IMR-90 (cell line): Measurements from ENCODE around the gene CACNA1D. TPM values are rescaled to one million over a fixed set of nuclear protein-coding genes. Genes with fewer than 3 reads are reported as not detected.

Experiments used
- ATAC-seq: fragments of 200-7000 bp; cut with Tn5 transposase; 2 replicates; pipeline ENCODE4 v1.9.1; 2020; ENCODE audit warnings: low read depth, mild to moderate bottlenecking, moderate library complexity
- BruUV-seq: library from RNA; stranded (reverse); fragments of 400-500 nt; replicated peaks from 2 replicates; lab custom pipeline; 2021; lab: Mats Ljungman, UMichigan
- CTCF ChIA-PET: fragments of 300-600 bp; formaldehyde crosslinking; extraction: SDS; loops from one replicate; lab custom pipeline; 2021; ENCODE audit warnings: antibody characterized with exemption; lab: Yijun Ruan, JAX
- POLR2A ChIA-PET: fragments of 300-600 bp; sonication (Branson Sonifier 250); formaldehyde crosslinking; loops from one replicate; lab custom pipeline; 2022; ENCODE audit warnings: antibody characterized with exemption; ENCODE audit not compliant: unreplicated experiment; lab: Charles Lee
- DNase-seq: peaks from one replicate; pipeline ENCODE4 v3.0.0; 2013
- H2AFZ ChIP-seq: replicated peaks from 2 replicates; pipeline ENCODE3; 2013; ENCODE audit warnings: low read length, mild to moderate bottlenecking; ENCODE audit not compliant: poor library complexity
- H2AK5ac ChIP-seq: 2 replicates; pipeline ENCODE4 v1.6.1; 2013; ENCODE audit warnings: low read depth, low read length, inconsistent platforms
- H2AK9ac ChIP-seq: replicated peaks from 2 replicates; pipeline ENCODE3; 2013; ENCODE audit warnings: mild to moderate bottlenecking, low read depth, low read length, moderate library complexity; ENCODE audit not compliant: poor library complexity
- H2BK120ac ChIP-seq: 2 replicates; pipeline ENCODE4 v1.6.1; 2013; ENCODE audit warnings: low read depth, low read length, inconsistent platforms
- H2BK15ac ChIP-seq: 3 replicates; pipeline ENCODE4 v1.6.1; 2013; ENCODE audit warnings: low read depth, low read length, inconsistent platforms
- H2BK20ac ChIP-seq: 2 replicates; pipeline ENCODE4 v1.6.1; 2013; ENCODE audit warnings: low read depth, mild to moderate bottlenecking, inconsistent platforms, low read length, moderate library complexity
- H2BK5ac ChIP-seq: 2 replicates; pipeline ENCODE4 v1.6.1; 2013; ENCODE audit warnings: mild to moderate bottlenecking, low read depth, low read length, inconsistent platforms; ENCODE audit not compliant: poor library complexity, severe bottlenecking
- H3K14ac ChIP-seq: replicated peaks from 2 replicates; pipeline ENCODE4 v1.6.1; 2013; ENCODE audit warnings: low read depth, low read length, inconsistent platforms
- H3K18ac ChIP-seq: 2 replicates; pipeline ENCODE4 v1.6.1; 2013; ENCODE audit warnings: low read depth, low read length, control low read depth
- H3K23ac ChIP-seq: 2 replicates; pipeline ENCODE4 v1.6.1; 2013; ENCODE audit warnings: low read depth, low read length, inconsistent platforms
- H3K27ac ChIP-seq: 2 replicates; pipeline ENCODE4 v1.5.1; 2013; ENCODE audit warnings: mild to moderate bottlenecking, control low read depth, low read length; ENCODE audit not compliant: insufficient read depth
- H3K27me3 ChIP-seq: 2 replicates; pipeline ENCODE4 v1.6.1; 2013; ENCODE audit warnings: low read length; ENCODE audit not compliant: control insufficient read depth, insufficient read depth
- H3K36me3 ChIP-seq: 2 replicates; pipeline ENCODE4 v1.6.1; 2013; ENCODE audit warnings: low read length, mixed read lengths; ENCODE audit not compliant: control insufficient read depth, insufficient read depth
- H3K4ac ChIP-seq: 2 replicates; pipeline ENCODE4 v1.6.1; 2013; ENCODE audit warnings: low read depth, low read length, inconsistent platforms
- H3K4me1 ChIP-seq: 2 replicates; pipeline ENCODE4 v1.6.1; 2013; ENCODE audit warnings: low read length, mixed read lengths; ENCODE audit not compliant: control insufficient read depth, insufficient read depth
- H3K4me2 ChIP-seq: 2 replicates; pipeline ENCODE4 v1.6.1; 2013; ENCODE audit warnings: low read depth, mild to moderate bottlenecking, control low read depth, low read length, moderate library complexity
- H3K4me3 ChIP-seq: 2 replicates; pipeline ENCODE4 v1.5.1; 2013; ENCODE audit warnings: low read depth, mild to moderate bottlenecking, control low read depth, low read length, moderate library complexity; ENCODE audit not compliant: insufficient read depth
- H3K56ac ChIP-seq: 2 replicates; pipeline ENCODE4 v1.6.1; 2013; ENCODE audit warnings: low read length, inconsistent platforms; ENCODE audit not compliant: insufficient read depth; ENCODE audit errors: extremely low read depth
- H3K79me1 ChIP-seq, 2 experiments: 2 replicates each; pipeline ENCODE4 v1.6.1; 2013; ENCODE audit warnings: low read length in 2 of 2, inconsistent platforms in 1 of 2, low read depth in 1 of 2
- H3K9ac ChIP-seq: 2 replicates; pipeline ENCODE4 v1.6.1; 2013; ENCODE audit warnings: low read depth, low read length, control low read depth
- H3K9me1 ChIP-seq: 2 replicates; pipeline ENCODE4 v1.6.1; 2013; ENCODE audit warnings: low read length, inconsistent platforms; ENCODE audit not compliant: insufficient read depth
- H3K9me3 ChIP-seq: 2 replicates; pipeline ENCODE4 v1.6.1; 2013; ENCODE audit warnings: low read length; ENCODE audit not compliant: control insufficient read depth, insufficient read depth
- H4K20me1 ChIP-seq: 2 replicates; pipeline ENCODE4 v1.6.1; 2013; ENCODE audit warnings: low read length, inconsistent platforms; ENCODE audit not compliant: insufficient read depth
- H4K5ac ChIP-seq: 2 replicates; pipeline ENCODE4 v1.6.1; 2013; ENCODE audit warnings: mild to moderate bottlenecking, low read depth, low read length, control low read depth
- H4K8ac ChIP-seq, 2 experiments: 2 replicates each; pipeline ENCODE4 v1.6.1; 2013; ENCODE audit warnings: low read depth in 2 of 2, low read length in 2 of 2, control low read depth in 1 of 2, inconsistent platforms in 1 of 2
- H4K91ac ChIP-seq: 2 replicates; pipeline ENCODE4 v1.6.1; 2013; ENCODE audit warnings: low read depth, low read length, inconsistent platforms; ENCODE audit not compliant: insufficient read depth
- BHLHE40 ChIP-seq: fragments of 150-350 bp; IDR thresholded peaks from 2 replicates; pipeline ENCODE4 v1.6.1; 2016; ENCODE audit warnings: mild to moderate bottlenecking, low read depth, low read length
- CEBPB ChIP-seq: IDR thresholded peaks from 2 replicates; pipeline ENCODE4 v1.6.1; 2012; ENCODE audit warnings: low read depth, low read length, improper control_type of control experiment
- CHD1 ChIP-seq: IDR thresholded peaks from 2 replicates; pipeline ENCODE4 v1.6.1; 2012; ENCODE audit warnings: low read depth, low read length, improper control_type of control experiment
- CTCF ChIP-seq: conservative IDR thresholded peaks from 2 replicates; pipeline ENCODE4 v1.5.1; 2012; ENCODE audit warnings: mild to moderate bottlenecking, low read depth, low read length, improper control_type of control experiment
- ELK1 ChIP-seq: fragments of 150-350 bp; IDR thresholded peaks from 2 replicates; pipeline ENCODE4 v1.6.1; 2016; ENCODE audit warnings: low read depth, mild to moderate bottlenecking, low read length, moderate library complexity, borderline replicate concordance
- FOS ChIP-seq: fragments of 150-350 bp; IDR thresholded peaks from 2 replicates; pipeline ENCODE4 v1.6.1; 2016; ENCODE audit warnings: low read depth, low read length
- MAFK ChIP-seq: IDR thresholded peaks from 2 replicates; pipeline ENCODE4 v1.6.1; 2012; ENCODE audit warnings: low read depth, low read length, improper control_type of control experiment
- MAZ ChIP-seq: IDR thresholded peaks from 2 replicates; pipeline ENCODE4 v1.6.1; 2012; ENCODE audit warnings: low read depth, mild to moderate bottlenecking, low read length, improper control_type of control experiment, moderate library complexity, borderline replicate concordance
- MXI1 ChIP-seq: IDR thresholded peaks from 2 replicates; pipeline ENCODE4 v1.6.1; 2012; ENCODE audit warnings: low read depth, mild to moderate bottlenecking, low read length, moderate library complexity, borderline replicate concordance
- NFE2L2 ChIP-seq: fragments of 150-350 bp; IDR thresholded peaks from 2 replicates; pipeline ENCODE4 v1.6.1; 2016; ENCODE audit warnings: low read depth, mild to moderate bottlenecking, low read length
- POLR2A ChIP-seq: IDR thresholded peaks from 2 replicates; pipeline ENCODE4 v1.6.1; 2012; ENCODE audit warnings: mild to moderate bottlenecking, low read depth, low read length
- RAD21 ChIP-seq: IDR thresholded peaks from 2 replicates; pipeline ENCODE4 v1.6.1; 2012; ENCODE audit warnings: low read length, improper control_type of control experiment
- RCOR1 ChIP-seq: IDR thresholded peaks from 2 replicates; pipeline ENCODE4 v1.6.1; 2012; ENCODE audit warnings: mild to moderate bottlenecking, low read length, improper control_type of control experiment; ENCODE audit not compliant: insufficient replicate concordance
- RFX5 ChIP-seq: IDR thresholded peaks from 2 replicates; pipeline ENCODE4 v1.8.0; 2012; ENCODE audit warnings: low read depth, mild to moderate bottlenecking, low read length, moderate library complexity
- SMC3 ChIP-seq: fragments of 150-350 bp; IDR thresholded peaks from 2 replicates; pipeline ENCODE4 v1.6.1; 2016; ENCODE audit warnings: low read depth, mild to moderate bottlenecking, antibody characterized with exemption, low read length, moderate library complexity
- USF2 ChIP-seq: fragments of 150-350 bp; IDR thresholded peaks from 2 replicates; pipeline ENCODE4 v1.6.1; 2017; ENCODE audit warnings: mild to moderate bottlenecking, antibody characterized with exemption, low read length, low read depth
- WGBS, 2 experiments: methylation state at CpG; one replicate each; pipeline versions ENCODE4 v1.1.5 to v1.1.7; 2013; ENCODE audit warnings: missing lambda C conversion rate in 2 of 2; ENCODE audit not compliant: insufficient read length in 1 of 2; ENCODE audit errors: extremely low coverage in 2 of 2; 5-methylcytosine and 5-hydroxymethylcytosine counted together
- dilution Hi-C: fragments of 300-500 bp; cut with HindIII; formaldehyde crosslinking; loops from one replicate; pipeline ENCODE4 v1.14.3; 2018; ENCODE audit warnings: low sequenced_read_pairs; ENCODE audit not compliant: unreplicated experiment
- in situ Hi-C: fragments of 300-500 bp; cut with MboI; formaldehyde crosslinking; loops from 3 replicates; pipeline ENCODE4 v1.14.3; 2019; ENCODE audit warnings: low sequenced_read_pairs, inconsistent platforms, mixed read lengths
- intact Hi-C: fragments of 100-400 bp; cut with micrococcal nuclease; formaldehyde crosslinking; loops from 2 replicates; pipeline ENCODE4 v1.10.0; 2022
- polyA plus RNA-seq, 3 experiments: library from polyadenylated mRNA; depleted of rRNA; stranded (reverse); fragments of >200 nt; gene quantifications; 2 replicates each; pipeline ENCODE4 v1.2.3, GENCODE V29; 2012; ENCODE audit warnings: low replicate concordance in 1 of 3
- total RNA-seq: library from RNA; depleted of rRNA; stranded (reverse); fragments of >200 nt; gene quantifications from 2 replicates; pipeline ENCODE4 v1.2.3, GENCODE V29; 2012

The CACNA1D gene
- total and polyA plus RNA-seq, 2 of the 4 experiments (the other 2 are of a cell fraction): 0.07 TPM; not detected in 1

GRCh38 chr3:53626876-53627275, 132.5 kb downstream of the CACNA1D start:
- no peak overlapping the region for H3K56ac ChIP-seq
- H2AK5ac ChIP-seq: no peak overlapping the region
- H2BK120ac ChIP-seq: no peak overlapping the region
- H2AFZ ChIP-seq: no peak overlapping the region
- ATAC-seq (no peak), DNase-seq (no peak)
- intact Hi-C loops: no loop called here
- no TSS peak for BruUV-seq
- POLR2A ChIA-PET: no interaction called here
- H3K9me3 ChIP-seq: no peaks in the 10 kb centered on the region
- no CpG with 5 or more reads among the region's 3 CpGs for WGBS, 2 experiments
- H3K18ac ChIP-seq: no peak overlapping the region
- no peak for TF ChIP-seq RCOR1
- no peak for TF ChIP-seq MXI1
- no peak for TF ChIP-seq MAFK
- no peak for TF ChIP-seq NFE2L2
- no peak for TF ChIP-seq BHLHE40
- TF ChIP-seq RAD21: no peak
- no peak for TF ChIP-seq MAZ
- TF ChIP-seq RFX5: no peak
- TF ChIP-seq CTCF: no peak
- no peak for TF ChIP-seq USF2
- no peak for TF ChIP-seq SMC3
- no peak for TF ChIP-seq CHD1
- TF ChIP-seq CEBPB: no peak
- no peak for TF ChIP-seq ELK1
- TF ChIP-seq FOS: no peak
- TF ChIP-seq POLR2A: no peak
- no peaks in the 10 kb centered on the region for H3K4me1 ChIP-seq
- no peak overlapping the region for H4K8ac ChIP-seq
- H3K9ac ChIP-seq: no peak overlapping the region
- H3K4me2 ChIP-seq: no peak overlapping the region
- no peak overlapping the region for H3K14ac ChIP-seq
- no peak overlapping the region for H3K27ac ChIP-seq
- H2BK5ac ChIP-seq: no peak overlapping the region
- in situ Hi-C loops: no loop called here
- no peak overlapping the region for H2AK9ac ChIP-seq
- no peaks in the 10 kb centered on the region for H3K36me3 ChIP-seq
- no peak overlapping the region for H4K91ac ChIP-seq
- no peaks in the 10 kb centered on the region for H4K20me1 ChIP-seq
- CTCF ChIA-PET: no interaction called here
- H3K4ac ChIP-seq: no peak overlapping the region
- no peaks in the 10 kb centered on the region; the same call in 1 of the 2 replicates for H3K9me1 ChIP-seq
- no peak overlapping the region for H4K5ac ChIP-seq
- no peak overlapping the region for H2BK15ac ChIP-seq
- H3K27me3 ChIP-seq: no peaks in the 10 kb centered on the region
- dilution Hi-C loops: no loop called here
- no peak overlapping the region for H3K23ac ChIP-seq
- no peak overlapping the region for H2BK20ac ChIP-seq
- no peak overlapping the region for H3K4me3 ChIP-seq
- H3K79me1 ChIP-seq: no peaks in the 10 kb centered on the region
